Heart left ventricle (tissue), 13 donors: ENCODE measurements around the gene ADGB.

Experiments
- CTCF ChIP-seq, 12 donors: fragments of 200-600 bp; sonication (generic) in 4 of 12; IDR thresholded peaks; one replicate each; pipeline versions ENCODE4 v1.5.0 to v1.8.0; 2018 to 2022; ENCODE audit warnings: antibody characterized with exemption in 12 of 12, mild to moderate bottlenecking in 5 of 12
- POLR2A ChIP-seq, 2 donors: fragments of 450-650 bp; IDR thresholded peaks; one replicate each; pipeline ENCODE4 v1.6.1; 2017; ENCODE audit warnings: antibody characterized with exemption in 2 of 2, mild to moderate bottlenecking in 2 of 2, moderate library complexity in 2 of 2
- donor health status: ischemic (EF 13 %, LVEDD 7.1; RV severe dilation, severe dysfunction).
- donor health status: DM: no; HTN: yes; CAD: no.
- donor health status: DM: no; HTN: no; CAD: no.
- donor health status: ischemic (EF 25% LVEDD 6.9; RV normal size, moderate dysfunction).
- donor health status: ischemic (EF 25% LVEDD 5.7; RV mildly dilated, moderate dysfunction).
- donor health status: ischemic (EF 35%, LVEDD 5.7; RV mildly dilated, moderate dysfunction).
- donor health status: nonischemic (EF 11% LVEDD 7.7; RV severe dilation, severe dysfunction).
- donor health status: DM: yes; HTN: yes; CAD: no.
- donor health status: PGD.
- donor health status: ischemic (EF 29% LVEDD 5.4; RV normal size, mild dysfunction).
- donor health status: nonischemic (EF 23%, LVEDD 6.1; RV moderate dilation, normal function).

GRCh38 chr6:146598772-146599405, at the start of gene ADGB:
- TF ChIP-seq CTCF (IDR thresholded peaks at IDR 0.05) (no peak), POLR2A (IDR thresholded peaks at IDR 0.05) (no peak)
